Transverse colon (tissue), 4 donors: Measurements from ENCODE around the gene SNX32. TPM values are rescaled to one million over a fixed set of nuclear protein-coding genes. Genes with fewer than 3 reads are reported as not detected.

Source experiments
- DNase-seq: peaks from one replicate; pipeline ENCODE4 v3.0.0-alpha.2; 2019
- H3K27ac ChIP-seq, 4 donors: fragments of 200-600 bp; sonication (generic); 2 replicates each; pipeline ENCODE4 v1.5.1; 2016 to 2018; ENCODE audit warnings: inconsistent platforms in 4 of 4
- H3K27me3 ChIP-seq: fragments of 200-600 bp; sonication (generic); 2 replicates; pipeline ENCODE4 v1.5.1; 2017; ENCODE audit warnings: inconsistent platforms
- H3K36me3 ChIP-seq, 4 donors: fragments of 200-600 bp; sonication (generic); 2 replicates each; pipeline ENCODE4 v1.5.1; 2017 to 2019; ENCODE audit warnings: inconsistent platforms in 4 of 4
- H3K4me1 ChIP-seq, 4 donors: fragments of 200-600 bp; sonication (generic); 2 replicates each; pipeline ENCODE4 v1.5.1; 2017 to 2020; ENCODE audit warnings: inconsistent platforms in 4 of 4
- H3K4me3 ChIP-seq, 4 donors: fragments of 200-600 bp; sonication (generic); 1 replicate in 1 of 4; 2 replicates in 3 of 4; pipeline versions ENCODE4 v1.5.1 to v1.6.1; 2017 to 2019; ENCODE audit warnings: inconsistent platforms in 4 of 4
- H3K9me3 ChIP-seq, 2 donors: fragments of 200-600 bp; sonication (generic); 2 replicates each; pipeline ENCODE4 v1.5.1; 2017 to 2019; ENCODE audit warnings: inconsistent platforms in 2 of 2
- CTCF ChIP-seq, 5 experiments: fragments of 200-600 bp in 3 of 5; fragments of 450-650 bp in 2 of 5; sonication (generic) in 3 of 5; IDR thresholded peaks; 1 replicate in 2 of 5; 2 replicates in 3 of 5; pipeline ENCODE4 v1.5.1; 2016 to 2017; ENCODE audit warnings: antibody characterized with exemption in 5 of 5, inconsistent platforms in 3 of 5, mild to moderate bottlenecking in 2 of 5, moderate library complexity in 1 of 5
- EP300 ChIP-seq: sonication (generic); formaldehyde crosslinking; IDR thresholded peaks from one replicate; pipeline ENCODE4 v1.6.1; 2017; ENCODE audit warnings: antibody characterized with exemption, low read depth
- POLR2A ChIP-seq: fragments of 450-650 bp; IDR thresholded peaks from one replicate; pipeline ENCODE4 v1.6.1; 2016; ENCODE audit warnings: antibody characterized with exemption, mild to moderate bottlenecking, moderate library complexity
- POLR2AphosphoS5 ChIP-seq, 3 donors: sonication (generic); formaldehyde crosslinking; IDR thresholded peaks; one replicate each; pipeline ENCODE4 v1.6.1; 2016; ENCODE audit warnings: antibody characterized with exemption in 3 of 3
- WGBS, 2 donors: methylation state at CpG; one replicate each; pipeline ENCODE4 v1.1.5; 2018; ENCODE audit warnings: low coverage in 1 of 2; 5-methylcytosine and 5-hydroxymethylcytosine counted together
- in situ Hi-C, 4 donors: fragments of 200-750 bp; cut with MboI; loops; one replicate each; pipeline versions ENCODE4 v1.15.0 to v1.15.1; 2017; ENCODE audit warnings: low sequenced_read_pairs in 3 of 4, low pct_ligation_motif_present in 1 of 4, low pct_unique_long_range_greater_than_20kb in 1 of 4
- intact Hi-C: fragments of 100-400 bp; cut with DNase I; formaldehyde crosslinking; loops from one replicate; pipeline ENCODE4 v1.15.1; 2023; ENCODE audit warnings: low total_unique reads
- total RNA-seq, 4 donors: library from RNA; depleted of rRNA; stranded (reverse); fragments of >200 nt; gene quantifications; one replicate each; pipeline ENCODE4 v1.1.0, GENCODE V29; 2016

Gene SNX32
- total RNA-seq, 4 donors from 2014 or later = 0.60 to 10.0 (median 1.6) TPM; not detected in 1

- in situ Hi-C loops = loop anchor here in 1 of 4 donors (10.0 kb wide), 1 partner anchor 125 kb away; no protein-coding TSS in a partner anchor
- H3K36me3 ChIP-seq = peaks cover 0 to 6% (median 1%) of the 10 kb centered on the region in 4 donors
- H3K27ac ChIP-seq = peak overlapping the region in 1 of 4 donors; percentile 92
Measured at GRCh38 chr11:65869643-65870306, 36.0 kb downstream of the SNX32 start.

GRCh38 chr11:65870307-65870658, 36.5 kb downstream of the SNX32 start:
- Histone ChIP-seq H3K9me3 (no peaks in the 10 kb centered on the region), H3K27me3 (no peaks in the 10 kb centered on the region), H3K4me3 (no peak overlapping the region), H3K4me1 (peaks cover 9 to 37% (median 20%) of the 10 kb centered on the region in 4 donors), H3K36me3 (peaks cover 0 to 1% (median 0%) of the 10 kb centered on the region in 4 donors), H3K27ac (peak overlapping the region in 3 of 4 donors; percentile 88 to 92 (median 90))
- in situ Hi-C loops = loop anchor here in 1 of 4 donors (10.0 kb wide), 1 partner anchor 125 kb away; no protein-coding TSS in a partner anchor
- no peak for TF ChIP-seq POLR2A
- TF ChIP-seq EP300 = no peak
- no peak for TF ChIP-seq POLR2AphosphoS5 (IDR thresholded peaks at IDR 0.05)
- TF ChIP-seq CTCF (IDR thresholded peaks at IDR 0.05) = no peak
- intact Hi-C loops = no loop called here
- DNase-seq = no peak
- WGBS, 2 donors = 67% methylated on average over 11 of the region's 11 CpGs; no CpG with 5 or more reads in 1 of the 2 donors

More at GRCh38 chr11:65869643-65870306, 36.0 kb downstream of the SNX32 start:
- TF ChIP-seq CTCF (IDR thresholded peaks at IDR 0.05) (no peak), POLR2A (no peak), EP300 (no peak), POLR2AphosphoS5 (IDR thresholded peaks at IDR 0.05) (no peak)
- DNase-seq = no peak
- Histone ChIP-seq H3K27me3 (no peaks in the 10 kb centered on the region), H3K4me1 (peaks cover 9 to 37% (median 20%) of the 10 kb centered on the region in 4 donors), H3K4me3 (no peak overlapping the region), H3K9me3 (no peaks in the 10 kb centered on the region)
- intact Hi-C loops = no loop called here
- 74% methylated on average over 23 of the region's 24 CpGs; no CpG with 5 or more reads in 1 of the 2 donors for WGBS, 2 donors

GRCh38 chr11:65870706-65871681, 37.2 kb downstream of the SNX32 start:
- Histone ChIP-seq H3K4me3 (peak overlapping the region in 1 of 4 donors; percentile 63), H3K4me1 (peaks cover 9 to 37% (median 20%) of the 10 kb centered on the region in 4 donors), H3K27me3 (no peaks in the 10 kb centered on the region), H3K9me3 (no peaks in the 10 kb centered on the region), H3K27ac (peak overlapping the region; percentile 88 to 92 (median 90)), H3K36me3 (no peaks in the 10 kb centered on the region)
- TF ChIP-seq CTCF (IDR thresholded peaks at IDR 0.05) (no peak), POLR2AphosphoS5 (IDR thresholded peaks at IDR 0.05) (peak in 1 of 3 donors; percentile 3)
- whole genome bisulfite sequencing, 2 donors = 68% methylated on average over 24 of the region's 24 CpGs; no CpG with 5 or more reads in 1 of the 2 donors
- intact Hi-C loops = no loop called here
- DNase-seq = no peak
- in situ Hi-C loops = loop anchor here in 1 of 4 donors (10.0 kb wide), 1 partner anchor 124 kb away; no protein-coding TSS in a partner anchor
